PC-3 (cell line): ENCODE results near the gene EHBP1. TPM values are rescaled to one million over a fixed set of nuclear protein-coding genes. Genes with fewer than 3 reads are reported as not detected.

Experiments
- ATAC-seq: fragments of 200-7000 bp; cut with Tn5 transposase; 2 replicates; pipeline ENCODE4 v1.9.1; 2020; ENCODE audit warnings: mild to moderate bottlenecking, moderate library complexity
- BruUV-seq: library from RNA; stranded (reverse); fragments of 400-500 nt; replicated peaks from 2 replicates; lab custom pipeline; 2021; lab: Mats Ljungman, UMichigan
- CTCF ChIA-PET: fragments of 300-600 bp; sonication (Branson Sonifier 250); formaldehyde crosslinking; loops from one replicate; lab custom pipeline; 2022; ENCODE audit warnings: antibody characterized with exemption; lab: Charles Lee
- POLR2A ChIA-PET: fragments of 300-600 bp; sonication (Branson Sonifier 250); formaldehyde crosslinking; loops from one replicate; lab custom pipeline; 2022; ENCODE audit warnings: antibody characterized with exemption; ENCODE audit not compliant: unreplicated experiment; lab: Charles Lee
- DNase-seq: peaks from one replicate; pipeline ENCODE4 v3.0.0-alpha.2; 2015
- H2AFZ ChIP-seq: fragments of 300-600 bp; sonication (generic); 2 replicates; pipeline ENCODE4 v1.6.0; 2016; ENCODE audit warnings: antibody characterized with exemption, low read length
- H3F3A ChIP-seq: fragments of 300-600 bp; sonication (generic); one replicate; pipeline ENCODE4 v1.6.0; 2017; ENCODE audit warnings: antibody characterized with exemption, low read length, control low read depth, mild to moderate bottlenecking; ENCODE audit not compliant: unreplicated experiment
- H3K27ac ChIP-seq: fragments of 300-600 bp; sonication (generic); 2 replicates; pipeline ENCODE4 v1.5.1; 2016; ENCODE audit warnings: mild to moderate bottlenecking, low read length
- H3K27me3 ChIP-seq: fragments of 300-600 bp; sonication (generic); 2 replicates; pipeline ENCODE4 v1.6.1; 2016; ENCODE audit warnings: low read length, mixed read lengths
- H3K36me3 ChIP-seq: fragments of 300-600 bp; sonication (generic); 2 replicates; pipeline ENCODE4 v1.6.1; 2016; ENCODE audit warnings: low read depth, mixed run types, low read length, mixed read lengths
- H3K4me1 ChIP-seq: fragments of 300-600 bp; sonication (generic); 2 replicates; pipeline ENCODE4 v1.5.1; 2016; ENCODE audit warnings: low read length; ENCODE audit not compliant: insufficient read depth
- H3K4me2 ChIP-seq: fragments of 300-600 bp; sonication (generic); 2 replicates; pipeline ENCODE4 v1.6.0; 2016; ENCODE audit warnings: low read length
- H3K4me3 ChIP-seq: fragments of 300-600 bp; sonication (generic); 2 replicates; pipeline ENCODE4 v1.5.1; 2016; ENCODE audit warnings: mild to moderate bottlenecking, low read length, mixed read lengths
- H3K79me2 ChIP-seq: fragments of 300-600 bp; sonication (generic); 2 replicates; pipeline ENCODE4 v1.6.1; 2017; ENCODE audit warnings: low read length, mixed read lengths
- H3K9ac ChIP-seq: fragments of 300-600 bp; sonication (generic); 2 replicates; pipeline ENCODE4 v1.6.0; 2016; ENCODE audit warnings: mild to moderate bottlenecking, low read length
- H3K9me2 ChIP-seq: fragments of 300-600 bp; sonication (generic); replicated peaks from 2 replicates; pipeline ENCODE4 v1.6.1; 2016; ENCODE audit warnings: mixed run types, low read length, mixed read lengths
- H3K9me3 ChIP-seq: fragments of 300-600 bp; sonication (generic); 2 replicates; pipeline ENCODE4 v1.6.1; 2016; ENCODE audit warnings: low read length, mixed read lengths
- H4K20me1 ChIP-seq: fragments of 300-600 bp; sonication (generic); 2 replicates; pipeline ENCODE4 v1.6.1; 2016; ENCODE audit warnings: low read length, mixed read lengths
- CTCF ChIP-seq: fragments of 300-600 bp; sonication (generic); conservative IDR thresholded peaks from 2 replicates; pipeline ENCODE4 v1.5.1; 2017; ENCODE audit warnings: antibody characterized with exemption, low read depth, mild to moderate bottlenecking, low read length
- EZH2 ChIP-seq: fragments of 300-600 bp; sonication (generic); IDR thresholded peaks from one replicate; pipeline ENCODE4 v1.6.1; 2017; ENCODE audit warnings: antibody characterized with exemption, mild to moderate bottlenecking, low read length; ENCODE audit not compliant: unreplicated experiment
- EZH2phosphoT487 ChIP-seq: fragments of 300-600 bp; sonication (generic); IDR thresholded peaks from 2 replicates; pipeline ENCODE4 v1.6.1; 2018; ENCODE audit warnings: mild to moderate bottlenecking, antibody characterized with exemption, low read length, borderline replicate concordance
- intact Hi-C: fragments of 100-400 bp; cut with micrococcal nuclease; formaldehyde crosslinking; loops from 2 replicates; pipeline ENCODE4 v1.9.0; 2023
- total RNA-seq: library from RNA; depleted of rRNA; stranded (reverse); fragments of >200 nt; gene quantifications from 2 replicates; pipeline ENCODE4 v1.2.3, GENCODE V29; 2014

The EHBP1 gene
- total RNA-seq, 1 experiment from 2014 or later = 25.7 TPM

DNA sequence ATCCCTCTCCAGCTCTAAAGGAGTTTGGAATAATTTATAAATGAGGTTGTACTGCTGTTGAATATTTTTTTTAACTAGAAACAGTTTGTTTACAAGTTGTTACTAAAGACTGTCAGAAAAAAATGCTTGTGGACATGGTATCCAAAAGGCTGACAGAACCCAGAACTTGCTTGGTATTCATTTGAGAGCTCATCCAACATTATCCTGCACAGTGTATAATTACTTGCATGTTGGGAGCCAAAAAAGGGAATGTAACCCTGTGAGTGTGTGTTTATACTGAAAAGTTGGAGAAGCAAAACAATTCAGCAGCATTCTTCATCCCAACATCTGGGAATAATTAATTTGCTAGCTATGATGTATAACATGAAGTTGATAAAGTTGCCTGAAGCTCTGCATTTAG lies 42.1 kb upstream of the EHBP1 start:
- Histone ChIP-seq H3K27ac (no peak overlapping the region), H3K9me3 (no peaks in the 10 kb centered on the region), H3K9me2 (no peaks in the 10 kb centered on the region), H3K9ac (no peak overlapping the region), H3K4me2 (no peak overlapping the region), H3K36me3 (no peaks in the 10 kb centered on the region), H3F3A (no peaks in the 10 kb centered on the region), H2AFZ (no peak overlapping the region), H3K4me1 (peaks cover 27% of the 10 kb centered on the region), H4K20me1 (no peaks in the 10 kb centered on the region), H3K79me2 (no peaks in the 10 kb centered on the region), H3K4me3 (no peak overlapping the region), H3K27me3 (no peaks in the 10 kb centered on the region)
- DNase-seq (no peak), ATAC-seq (no peak)
- intact Hi-C loops = no loop called here
- ChIA-PET CTCF (no interaction called here), POLR2A (no interaction called here)
- TF ChIP-seq EZH2phosphoT487 = no peak
- no peak for TF ChIP-seq CTCF
- no peak for TF ChIP-seq EZH2
- BruUV-seq = no TSS peak

DNA sequence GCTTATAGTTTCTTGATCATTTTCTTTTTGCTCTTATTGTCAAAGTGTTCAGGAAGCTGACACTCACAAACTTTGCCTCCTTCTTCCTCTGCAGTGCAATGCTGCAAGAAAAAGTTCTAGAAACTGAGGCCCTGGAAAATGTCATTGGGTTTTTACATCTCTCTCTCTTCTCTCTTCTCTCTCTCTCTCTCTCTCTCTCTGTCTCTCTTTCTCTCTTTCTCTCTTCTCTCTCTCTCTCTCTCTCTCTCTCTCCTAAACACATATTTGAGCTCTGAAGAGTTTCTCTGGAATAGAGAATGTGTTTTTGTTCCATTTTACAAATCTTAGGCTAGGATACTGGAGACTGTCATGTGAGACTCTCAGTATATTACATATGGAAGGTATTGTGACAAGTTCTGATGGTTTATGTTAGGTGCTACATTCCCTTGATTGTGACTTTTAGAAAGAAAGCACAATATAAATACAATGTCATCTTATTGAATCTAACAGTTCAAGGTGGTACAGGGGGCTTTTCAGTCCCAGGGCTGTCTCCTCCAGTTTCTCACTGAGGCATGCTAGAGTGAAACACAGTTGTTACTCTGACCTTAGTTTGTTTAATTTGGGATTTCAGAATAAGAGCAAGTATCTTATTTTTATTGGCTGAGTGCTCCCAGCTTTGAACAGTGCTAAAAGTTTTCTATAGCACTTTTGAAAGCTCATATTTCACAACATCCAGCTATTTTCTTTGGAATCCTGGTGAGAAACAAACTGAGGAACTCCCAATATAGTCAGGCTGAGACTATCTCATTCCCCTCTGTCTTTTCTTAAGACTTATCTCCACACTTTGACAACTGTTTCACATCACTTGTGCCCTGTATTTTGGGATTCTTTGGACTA lies 41.4 kb upstream of the EHBP1 start:
- H3K9me2 ChIP-seq = no peaks in the 10 kb centered on the region
- DNase-seq (no peak), ATAC-seq (no peak)
- no peak for TF ChIP-seq EZH2
- TF ChIP-seq EZH2phosphoT487 = no peak
- no peak for TF ChIP-seq CTCF
- no peaks in the 10 kb centered on the region for H4K20me1 ChIP-seq
- no TSS peak for BruUV-seq
- H3K9me3 ChIP-seq = no peaks in the 10 kb centered on the region
- intact Hi-C loops = no loop called here
- H3K36me3 ChIP-seq = no peaks in the 10 kb centered on the region
- H3K27ac ChIP-seq = no peak overlapping the region
- H2AFZ ChIP-seq = no peak overlapping the region; the same call in 1 of the 2 replicates
- no peak overlapping the region for H3K4me3 ChIP-seq
- CTCF ChIA-PET = no interaction called here
- no peaks in the 10 kb centered on the region for H3F3A ChIP-seq
- no peaks in the 10 kb centered on the region for H3K79me2 ChIP-seq
- POLR2A ChIA-PET = no interaction called here
- no peaks in the 10 kb centered on the region for H3K27me3 ChIP-seq
- H3K4me2 ChIP-seq = no peak overlapping the region
- H3K9ac ChIP-seq = no peak overlapping the region
- H3K4me1 ChIP-seq = peaks cover 27% of the 10 kb centered on the region

- Histone ChIP-seq H3K4me2 (no peak overlapping the region), H3K9me3 (no peaks in the 10 kb centered on the region), H3K9me2 (no peaks in the 10 kb centered on the region), H4K20me1 (no peaks in the 10 kb centered on the region), H3K36me3 (no peaks in the 10 kb centered on the region), H3K9ac (no peak overlapping the region), H3K79me2 (no peaks in the 10 kb centered on the region), H3K27me3 (no peaks in the 10 kb centered on the region), H2AFZ (no peak overlapping the region), H3K4me3 (no peak overlapping the region), H3K27ac (no peak overlapping the region), H3K4me1 (peaks cover 17% of the 10 kb centered on the region), H3F3A (no peaks in the 10 kb centered on the region)
- DNase-seq (no peak), ATAC-seq (no peak)
- ChIA-PET POLR2A (no interaction called here), CTCF (no interaction called here)
- intact Hi-C loops = no loop called here
- no TSS peak for BruUV-seq
- TF ChIP-seq CTCF (no peak), EZH2phosphoT487 (no peak), EZH2 (no peak)
Observed at GRCh38 chr2:62665446-62665845, 40.1 kb upstream of the EHBP1 start.
